Hepatocyte (in vitro differentiated cells): ENCODE data around the gene TAPBPL. TPM values are rescaled to one million over a fixed set of nuclear protein-coding genes. Genes with fewer than 3 reads are reported as not detected.

ENCODE experiments used
- DNase-seq: peaks from one replicate; pipeline ENCODE4 v3.0.0-alpha.2; 2016; ENCODE audit warnings: low spot score
- H2AFZ ChIP-seq: fragments of 200-600 bp; sonication (generic); 2 replicates; pipeline ENCODE4 v1.6.0; 2016; ENCODE audit warnings: antibody characterized with exemption, mild to moderate bottlenecking
- H3K27ac ChIP-seq: fragments of 200-600 bp; sonication (generic); 2 replicates; pipeline ENCODE4 v1.5.1; 2016; ENCODE audit warnings: mild to moderate bottlenecking
- H3K27me3 ChIP-seq: fragments of 200-600 bp; sonication (generic); 2 replicates; pipeline ENCODE4 v1.6.1; 2016
- H3K36me3 ChIP-seq: fragments of 200-600 bp; sonication (generic); replicated peaks from 2 replicates; pipeline ENCODE4 v1.5.1; 2016; ENCODE audit warnings: low read depth; ENCODE audit not compliant: insufficient read depth
- H3K4me1 ChIP-seq: fragments of 200-600 bp; sonication (generic); 2 replicates; pipeline ENCODE4 v1.5.1; 2016; ENCODE audit warnings: mild to moderate bottlenecking, moderate library complexity; ENCODE audit not compliant: insufficient read depth
- H3K4me2 ChIP-seq: fragments of 200-600 bp; sonication (generic); 2 replicates; pipeline ENCODE4 v1.6.0; 2016
- H3K4me3 ChIP-seq: fragments of 200-600 bp; sonication (generic); 2 replicates; pipeline ENCODE4 v1.5.1; 2016; ENCODE audit warnings: mild to moderate bottlenecking
- H3K79me2 ChIP-seq: fragments of 200-600 bp; sonication (generic); 2 replicates; pipeline ENCODE4 v1.6.0; 2017; ENCODE audit warnings: mild to moderate bottlenecking
- H3K9me2 ChIP-seq: fragments of 200-600 bp; sonication (generic); replicated peaks from 2 replicates; pipeline ENCODE4 v1.6.0; 2017; ENCODE audit warnings: mild to moderate bottlenecking; ENCODE audit not compliant: insufficient read depth
- H3K9me3 ChIP-seq: fragments of 200-600 bp; sonication (generic); 2 replicates; pipeline ENCODE4 v1.5.1; 2016; ENCODE audit warnings: low read depth, mild to moderate bottlenecking
- H4K20me1 ChIP-seq: fragments of 200-600 bp; sonication (generic); 2 replicates; pipeline ENCODE4 v1.6.0; 2016; ENCODE audit warnings: mild to moderate bottlenecking; ENCODE audit not compliant: insufficient read depth, poor library complexity, severe bottlenecking
- CTCF ChIP-seq: fragments of 200-600 bp; sonication (generic); IDR thresholded peaks from 2 replicates; pipeline ENCODE4 v1.5.1; 2016; ENCODE audit warnings: antibody characterized with exemption, mild to moderate bottlenecking; ENCODE audit not compliant: poor library complexity
- EZH2 ChIP-seq: fragments of 200-600 bp; sonication (generic); IDR thresholded peaks from 2 replicates; pipeline ENCODE4 v1.6.1; 2016; ENCODE audit warnings: antibody characterized with exemption, mild to moderate bottlenecking, borderline replicate concordance
- EZH2phosphoT487 ChIP-seq: fragments of 200-600 bp; sonication (generic); IDR thresholded peaks from one replicate; pipeline ENCODE4 v1.6.1; 2018; ENCODE audit warnings: antibody characterized with exemption, mild to moderate bottlenecking, low read depth, moderate library complexity; ENCODE audit not compliant: unreplicated experiment, severe bottlenecking
- WGBS: methylation state at CpG from one replicate; pipeline ENCODE4 v1.1.6; 2016; ENCODE audit warnings: low lambda C conversion rate; ENCODE audit errors: missing lambda C conversion rate; 5-methylcytosine and 5-hydroxymethylcytosine counted together
- polyA plus RNA-seq: library from polyadenylated mRNA; unstranded; fragments of >200 nt; fragmentation: Nextera tagmentation; extraction: Ambion mirVana; gene quantifications from 2 replicates; pipeline ENCODE4 v1.2.1, GENCODE V29; 2016
- total RNA-seq: library from RNA; depleted of rRNA; stranded (reverse); fragments of >200 nt; gene quantifications from 2 replicates; pipeline ENCODE4 v1.2.3, GENCODE V29; 2014

The TAPBPL gene
- total and polyA plus RNA-seq, 2 experiments from 2014 or later: 8.2 to 9.7 TPM

GRCh38 chr12:6461401-6462233 is 9.8 kb downstream of the TAPBPL start:
- Histone ChIP-seq H3K9me2 (no peaks in the 10 kb centered on the region), H3K4me3 (no peak overlapping the region), H3K9me3 (no peaks in the 10 kb centered on the region), H3K4me1 (no peaks in the 10 kb centered on the region), H4K20me1 (no peaks in the 10 kb centered on the region), H3K27ac (no peak overlapping the region), H3K79me2 (no peaks in the 10 kb centered on the region), H2AFZ (no peak overlapping the region), H3K27me3 (no peaks in the 10 kb centered on the region), H3K36me3 (no peaks in the 10 kb centered on the region), H3K4me2 (no peak overlapping the region)
- WGBS: 90% methylated on average over 15 of the region's 15 CpGs
- TF ChIP-seq CTCF (no peak), EZH2phosphoT487 (no peak), EZH2 (no peak)
- DNase-seq: no peak

DNA sequence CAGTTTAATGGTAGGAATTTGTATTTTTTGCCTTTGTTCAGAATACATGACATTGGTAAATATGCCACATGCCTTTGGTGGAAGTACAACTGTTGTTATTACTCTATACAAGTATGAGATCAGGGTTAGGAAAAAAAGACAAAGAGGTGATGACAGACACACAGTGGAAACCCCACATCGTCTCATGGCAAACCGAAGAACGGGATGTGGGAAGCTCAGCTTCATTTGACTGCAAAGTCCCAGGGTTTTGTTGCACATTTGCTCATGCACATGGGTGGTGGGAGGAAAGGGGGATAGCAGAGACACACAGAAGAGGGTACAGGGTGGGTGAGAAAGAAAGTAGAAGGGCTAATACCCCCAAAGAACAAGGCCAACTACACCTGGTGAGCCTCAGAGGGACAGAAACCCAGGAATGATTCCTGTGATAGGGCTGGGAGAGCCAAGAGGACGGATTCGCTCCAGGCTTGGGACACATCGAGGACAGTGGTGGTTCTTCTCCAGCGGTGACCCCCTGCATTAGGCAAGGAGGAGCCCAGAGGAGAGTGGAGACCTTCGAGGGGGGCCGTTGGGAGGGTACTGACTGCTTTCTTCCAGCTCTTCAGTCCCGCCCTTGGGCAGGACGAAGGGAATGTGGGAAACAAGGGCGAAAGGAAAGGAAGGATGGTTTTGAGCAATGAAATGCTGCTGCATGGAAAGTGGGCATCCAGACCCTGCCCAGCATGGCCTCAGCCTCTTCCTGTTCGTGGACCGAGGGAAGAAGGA is 10.6 kb downstream of the TAPBPL start:
- H3K9me3 ChIP-seq: no peaks in the 10 kb centered on the region
- H3K27ac ChIP-seq: no peak overlapping the region
- no peaks in the 10 kb centered on the region for H3K9me2 ChIP-seq
- no peak overlapping the region for H3K4me3 ChIP-seq
- H3K36me3 ChIP-seq: no peaks in the 10 kb centered on the region
- no peak overlapping the region for H2AFZ ChIP-seq
- DNase-seq: no peak
- no peaks in the 10 kb centered on the region for H3K27me3 ChIP-seq
- TF ChIP-seq CTCF: no peak
- TF ChIP-seq EZH2: no peak
- no peak for TF ChIP-seq EZH2phosphoT487
- H3K4me2 ChIP-seq: no peak overlapping the region
- no peaks in the 10 kb centered on the region for H4K20me1 ChIP-seq
- no peaks in the 10 kb centered on the region for H3K4me1 ChIP-seq
- H3K79me2 ChIP-seq: no peaks in the 10 kb centered on the region
- WGBS: 96% methylated on average over 14 of the region's 14 CpGs

DNA sequence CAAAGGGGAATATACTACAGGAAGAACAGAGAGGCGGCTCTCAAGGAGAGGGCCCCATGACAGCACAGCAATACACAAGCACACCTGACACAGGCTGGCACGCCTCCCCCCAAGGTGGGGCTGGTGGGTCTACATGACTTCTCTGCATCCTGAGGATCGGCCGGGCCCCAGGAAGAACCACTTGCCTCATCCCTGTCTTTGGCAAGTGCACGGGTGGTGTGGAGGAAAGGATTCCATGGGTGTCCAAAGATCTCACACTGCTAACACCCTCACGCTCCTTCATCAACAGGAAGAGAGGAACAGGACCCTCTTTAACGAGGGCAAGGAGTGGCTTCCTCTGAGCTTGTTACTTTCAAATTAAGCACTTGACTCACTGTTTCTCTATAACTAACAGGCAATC is 11.4 kb downstream of the TAPBPL start:
- TF ChIP-seq EZH2phosphoT487 (no peak), CTCF (no peak), EZH2 (no peak)
- no peak for DNase-seq
- Histone ChIP-seq H3K9me3 (no peaks in the 10 kb centered on the region), H3K27ac (no peak overlapping the region), H3K79me2 (peaks cover under 1% of the 10 kb centered on the region), H4K20me1 (no peaks in the 10 kb centered on the region), H3K4me3 (no peak overlapping the region), H3K4me2 (no peak overlapping the region), H2AFZ (no peak overlapping the region), H3K36me3 (no peaks in the 10 kb centered on the region), H3K27me3 (no peaks in the 10 kb centered on the region), H3K9me2 (no peaks in the 10 kb centered on the region), H3K4me1 (no peaks in the 10 kb centered on the region)
- WGBS: 94% methylated on average over 7 of the region's 7 CpGs
